Activated CD4-positive, CD25-positive, alpha-beta regulatory T cell treated with anti-CD3 and anti-CD28 coated beads, Interleukin-2, amount 50 U/mL, for 24 hours (primary cell): Measurements from ENCODE around the gene TMEM256.
"Not testable (repeated sequence)": the region's sequence is repeated elsewhere in the genome, so short reads cannot be mapped to it uniquely, and the experiment has no call there.

Experiments used
- ATAC-seq, 2 donors: fragments of 150-1000 bp; cut with Tn5 transposase; one replicate each; pipeline ENCODE4 v1.10.0; 2021; ENCODE audit warnings: mild to moderate bottlenecking in 1 of 2, moderate library complexity in 1 of 2

The TMEM256 gene

DNA sequence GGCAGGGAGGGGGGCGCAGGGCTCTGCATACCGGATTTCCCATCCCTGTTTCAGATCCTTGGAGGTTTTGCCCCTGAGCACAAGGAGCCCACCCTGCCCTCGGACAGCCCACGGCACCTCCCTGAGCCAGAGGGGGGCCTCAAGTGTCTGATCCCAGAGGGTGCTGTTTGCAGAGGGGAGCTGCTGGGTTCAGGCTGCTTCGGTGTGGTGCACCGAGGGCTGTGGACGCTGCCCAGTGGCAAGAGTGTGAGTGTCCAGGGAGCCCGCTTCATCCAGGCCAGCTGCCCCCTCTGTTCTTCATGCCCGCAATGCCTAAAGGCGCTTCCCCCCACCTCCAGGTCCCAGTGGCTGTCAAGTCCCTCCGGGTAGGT is 20.5 kb downstream of the TMEM256 start:
- no peak for ATAC-seq

DNA sequence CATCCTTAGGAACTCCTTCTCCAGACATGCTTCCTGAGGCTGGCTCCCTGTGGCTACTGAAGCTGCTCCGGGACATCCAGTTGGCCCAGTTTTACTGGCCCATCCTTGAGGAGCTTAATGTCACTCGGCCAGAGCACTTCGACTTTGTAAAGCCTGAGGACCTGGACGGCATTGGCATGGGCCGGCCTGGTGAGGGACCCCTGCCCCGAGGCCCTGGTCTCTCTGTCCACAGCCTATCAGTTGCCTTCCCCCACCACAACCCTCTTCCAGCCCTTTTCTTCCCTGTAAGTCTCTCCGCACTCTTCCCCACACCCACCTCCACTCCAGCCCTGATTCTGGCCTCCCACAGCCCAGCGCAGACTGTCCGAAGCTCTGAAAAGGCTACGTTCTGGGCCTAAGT is 21.0 kb downstream of the TMEM256 start:
- ATAC-seq: no peak

DNA sequence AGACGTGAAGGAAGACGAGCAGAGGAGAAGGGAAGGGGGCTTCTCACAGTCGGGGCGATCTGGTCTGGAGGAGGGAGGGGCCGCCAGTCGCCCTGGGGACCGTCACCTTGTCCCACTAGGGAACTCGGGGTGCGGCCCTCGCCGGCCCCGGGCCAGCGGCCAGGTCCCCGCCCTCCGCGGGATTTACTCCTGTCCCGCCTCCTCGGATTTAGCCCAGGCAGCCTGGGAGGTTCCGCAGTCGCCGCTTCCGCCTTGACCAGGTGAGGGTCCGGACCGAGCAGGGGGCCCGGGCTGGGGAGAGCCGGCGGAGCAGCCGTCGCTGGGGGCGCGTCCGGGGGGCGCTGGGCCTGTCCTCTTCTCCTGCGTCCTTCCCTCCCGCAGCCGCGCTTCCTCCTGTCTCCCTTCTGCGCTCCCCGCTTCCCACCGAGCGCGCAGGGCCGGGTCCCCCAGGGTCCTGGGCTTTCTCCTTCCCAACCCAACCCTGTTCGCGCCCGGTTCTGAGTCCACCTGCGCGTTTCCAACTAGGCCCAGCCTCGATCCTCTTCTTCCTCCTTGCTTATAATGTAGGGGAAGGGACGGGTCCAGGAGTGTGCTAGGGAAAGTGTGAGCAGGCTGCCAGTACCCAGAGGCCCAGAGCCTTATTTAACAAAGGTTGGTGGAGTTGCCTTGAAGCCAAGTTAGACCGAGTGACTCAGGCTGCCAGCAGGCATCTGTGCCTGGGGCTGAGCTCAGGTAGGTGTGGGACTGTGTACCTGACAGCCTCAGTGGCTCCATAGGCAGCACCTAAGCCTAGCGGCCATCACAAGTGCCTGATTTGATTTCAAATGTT is 22.8 kb downstream of the TMEM256 start, which contains the start of gene TNK1:
TSS of gene TNK1 (plus strand) at position 235 of the 829 bp plus-strand sequence. CDS start 1,838 bp downstream, outside the sequence.
- no peak for ATAC-seq

DNA sequence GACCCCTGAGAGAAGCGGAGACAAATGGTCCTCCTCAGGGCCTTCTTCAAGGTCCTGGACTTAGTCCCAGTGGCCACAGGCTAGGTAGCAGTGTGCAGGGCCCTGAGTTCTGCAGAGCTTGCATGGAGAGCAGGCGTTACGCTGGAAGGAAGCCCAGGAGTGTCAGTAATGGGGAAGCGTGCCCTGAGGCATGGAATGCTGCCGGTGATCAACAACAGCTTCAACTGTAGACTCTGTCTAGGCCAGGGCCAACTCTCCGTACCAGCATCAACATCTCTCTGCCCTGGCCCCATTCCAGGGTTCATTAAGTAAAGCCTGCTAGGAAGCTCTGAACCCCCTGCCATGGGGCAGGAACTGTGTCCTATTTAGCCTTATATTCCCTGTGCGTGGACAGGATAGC is 23.6 kb downstream of the TMEM256 start:
- ATAC-seq: no peak

DNA sequence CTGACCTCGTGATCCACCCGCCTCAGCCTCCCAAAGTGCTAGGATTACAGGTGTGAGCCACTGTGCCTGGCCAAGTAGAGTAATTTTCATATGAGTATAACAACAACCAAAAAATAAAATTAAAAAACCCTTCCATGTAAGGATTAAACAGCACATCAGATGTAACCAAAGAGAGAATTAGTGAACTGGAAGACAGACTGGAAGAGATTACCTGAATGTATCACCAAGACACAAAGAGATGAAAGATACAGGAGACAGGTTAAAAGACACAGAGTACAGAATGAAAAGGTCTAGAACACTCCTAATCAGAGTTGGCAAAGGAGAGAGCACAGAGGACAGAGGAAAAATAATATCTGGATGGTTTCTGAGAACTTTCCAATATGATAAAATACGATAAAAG is 24.8 kb downstream of the TMEM256 start:
- no peak for ATAC-seq

DNA sequence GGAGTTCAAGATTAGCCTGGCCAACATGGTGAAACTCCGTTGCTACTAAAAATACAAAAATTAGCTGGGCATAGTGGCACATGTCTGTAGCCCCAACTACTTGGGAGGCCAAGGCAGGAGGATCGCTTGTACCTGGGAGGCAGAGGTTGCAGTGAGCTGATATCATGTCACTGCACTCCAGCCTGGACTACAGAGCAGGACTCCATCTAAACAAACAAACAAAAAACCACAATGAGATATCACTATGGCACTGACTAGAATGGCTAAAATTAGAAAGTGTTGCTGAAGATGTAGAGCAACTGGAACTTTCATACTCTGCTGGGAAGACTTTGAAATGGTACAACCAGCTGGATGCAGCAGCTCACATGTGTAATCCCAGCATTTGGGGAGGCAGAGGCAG is 29.5 kb downstream of the TMEM256 start:
- ATAC-seq: no peak

DNA sequence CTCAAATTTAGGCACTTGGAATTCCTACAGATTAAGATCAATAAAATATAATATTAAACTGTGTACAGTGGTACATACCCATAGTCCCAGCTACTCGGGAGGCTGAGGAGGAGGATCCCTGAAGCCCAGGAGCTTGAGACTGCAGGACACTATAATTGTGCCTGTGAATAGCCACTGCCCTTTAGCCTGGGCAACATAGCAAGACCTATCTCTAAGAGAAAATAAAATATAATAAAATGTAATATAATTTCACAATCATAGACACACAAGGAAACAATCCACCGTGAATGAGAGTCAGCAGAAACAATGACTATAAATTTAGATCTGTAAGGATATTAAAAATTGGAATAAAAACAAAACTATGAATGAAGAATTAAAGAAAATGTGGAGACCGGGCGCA is 33.0 kb downstream of the TMEM256 start:
- ATAC-seq: no peak

DNA sequence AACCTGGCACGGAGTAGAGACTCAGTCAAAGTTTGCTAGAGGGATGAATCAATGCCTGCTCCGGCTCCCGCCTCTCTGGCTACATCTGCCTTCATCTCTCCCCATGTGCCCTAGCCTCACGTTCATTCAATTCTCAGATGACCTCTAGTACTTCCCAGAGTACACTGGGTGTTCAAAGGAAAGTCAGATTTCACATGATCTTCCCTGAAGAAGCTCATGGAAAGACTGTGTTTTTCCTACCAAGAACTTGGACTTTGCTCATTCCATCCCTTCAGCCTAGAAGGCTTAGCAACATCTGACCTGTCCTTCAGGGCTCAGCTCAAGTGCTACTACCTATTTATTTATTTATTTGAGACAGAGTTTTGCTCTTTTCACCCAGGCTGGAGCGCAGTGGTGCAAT is 34.1 kb downstream of the TMEM256 start:
- ATAC-seq: no peak

DNA sequence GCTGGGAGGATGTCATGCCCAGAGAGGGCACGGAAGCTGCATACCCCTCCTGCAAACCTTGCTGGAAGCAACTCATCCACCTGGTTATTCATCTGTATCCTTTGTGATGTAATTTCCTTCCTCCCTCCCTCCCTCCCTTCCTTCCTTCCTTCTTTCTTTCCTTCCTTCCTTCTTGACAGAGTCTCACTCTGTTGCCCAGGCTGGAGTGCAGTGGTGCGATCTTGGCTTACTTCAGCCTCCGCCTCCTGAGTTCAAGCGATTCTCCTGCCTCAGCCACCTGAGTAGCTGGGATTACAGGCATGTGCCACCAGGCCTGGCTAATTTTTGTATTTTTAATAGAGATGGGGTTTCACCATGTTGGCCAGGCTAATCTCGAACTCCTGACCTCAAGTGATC is 35.3 kb downstream of the TMEM256 start:
- ATAC-seq: not testable (repeated sequence)

DNA sequence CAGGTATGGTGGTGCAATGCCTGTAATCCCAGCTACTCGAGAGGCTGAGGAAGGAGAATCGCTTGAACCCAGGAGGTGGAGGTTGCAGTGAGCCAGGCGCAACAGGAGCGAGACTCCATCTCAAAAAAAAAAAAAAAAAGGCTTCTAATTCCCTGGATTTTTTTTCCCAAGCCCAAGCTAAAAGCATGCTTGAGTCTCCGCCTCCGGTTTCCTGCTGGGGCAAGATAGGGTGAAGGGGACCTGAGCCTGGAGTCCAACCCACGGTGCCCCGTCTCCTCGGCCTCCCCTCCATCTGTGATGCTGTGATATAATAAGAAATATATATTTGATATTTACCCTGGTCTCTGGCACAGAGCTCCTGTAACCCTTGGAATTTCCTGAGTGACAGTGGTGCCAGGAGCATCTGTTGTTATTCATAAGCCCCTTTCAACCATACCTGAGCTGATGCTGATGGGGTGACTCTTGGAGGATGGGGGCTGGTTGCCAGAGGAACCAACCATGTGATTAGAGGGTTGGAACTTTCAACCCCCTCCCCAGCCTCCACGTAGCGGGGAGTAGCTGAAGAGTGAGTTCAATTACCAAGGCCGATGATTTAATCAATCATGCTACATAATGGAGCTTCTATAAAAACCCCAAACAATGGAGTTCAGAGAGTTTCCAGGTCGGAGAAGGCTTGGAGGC is 35.8 kb downstream of the TMEM256 start:
- ATAC-seq: no peak

DNA sequence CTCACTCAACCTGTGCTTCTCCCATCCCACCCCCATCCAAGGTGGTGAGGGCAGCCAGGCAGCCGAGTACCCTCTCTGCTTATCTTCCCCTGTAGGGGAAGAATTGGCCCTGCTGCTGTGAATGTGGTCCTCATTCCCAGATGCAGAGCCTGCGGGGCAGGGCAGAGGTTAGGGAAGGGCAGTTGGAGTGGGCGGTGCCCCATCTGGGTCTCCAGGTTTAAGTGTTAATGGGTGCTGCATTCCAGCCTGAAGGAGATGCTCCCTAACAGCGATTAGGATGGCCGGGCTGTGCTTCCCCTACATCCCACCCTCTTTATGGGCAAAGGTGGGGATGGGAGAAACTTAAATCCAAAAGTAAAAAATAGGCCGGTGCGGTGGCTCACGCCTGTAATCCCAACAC is 36.8 kb downstream of the TMEM256 start:
- ATAC-seq: no peak

DNA sequence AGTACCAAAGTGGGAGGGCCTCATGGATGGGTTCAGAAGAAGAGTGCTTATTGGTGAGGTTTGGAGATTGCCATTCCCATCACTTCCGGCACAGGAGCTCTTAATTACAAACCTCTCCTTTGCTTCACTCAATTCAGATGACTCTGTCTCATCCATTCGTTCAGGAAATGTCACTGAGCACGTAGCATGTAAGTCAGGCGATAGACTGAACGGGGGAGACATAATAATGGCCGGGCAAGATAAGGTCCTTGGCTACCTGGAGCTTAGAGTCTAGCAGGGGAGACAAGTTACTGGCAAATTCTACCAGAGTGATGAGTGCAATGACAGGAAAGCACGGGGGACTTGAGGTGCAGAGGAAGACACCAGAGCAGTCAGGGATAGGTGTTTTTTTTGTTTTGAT is 37.9 kb downstream of the TMEM256 start:
- ATAC-seq: not testable (repeated sequence)

DNA sequence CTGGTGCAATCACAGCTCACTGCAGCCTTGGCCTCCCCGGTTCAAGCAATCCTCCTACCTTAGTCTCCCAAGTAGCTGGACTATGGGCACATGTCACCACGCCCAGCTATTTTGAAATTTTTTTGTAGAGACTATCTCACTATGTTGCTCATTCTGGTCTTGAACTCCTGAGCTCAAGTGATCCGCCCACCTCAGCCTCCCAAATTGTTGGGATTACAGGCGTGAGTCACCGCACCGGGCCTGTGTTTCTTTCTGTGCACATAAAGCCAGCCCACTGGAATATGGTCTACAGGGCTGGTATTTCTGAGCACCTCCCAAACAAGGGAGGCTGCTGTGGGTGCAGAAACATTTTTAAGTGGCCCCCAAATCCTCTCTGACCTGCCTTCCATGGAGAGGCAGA is 40.6 kb downstream of the TMEM256 start:
- ATAC-seq: no peak

DNA sequence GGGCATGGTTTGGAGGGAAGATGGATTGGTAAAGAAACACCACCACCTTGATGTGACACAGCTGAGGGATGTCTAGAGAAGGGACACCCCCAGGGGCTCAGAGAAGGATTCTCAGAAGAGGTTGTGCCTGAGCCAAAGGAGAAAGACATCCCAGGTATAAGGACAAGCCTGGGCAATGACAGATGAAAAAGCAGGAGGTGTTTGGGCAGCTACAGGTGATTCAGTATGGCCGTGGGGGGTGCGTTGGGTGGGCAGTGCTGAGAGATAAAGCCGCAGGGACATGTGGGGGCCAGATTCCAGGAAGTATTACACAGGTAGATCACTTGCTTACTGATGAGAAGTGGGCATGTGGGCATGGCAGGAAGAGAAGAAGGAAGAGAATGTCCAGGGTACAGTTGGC is 42.0 kb downstream of the TMEM256 start:
- no peak for ATAC-seq

DNA sequence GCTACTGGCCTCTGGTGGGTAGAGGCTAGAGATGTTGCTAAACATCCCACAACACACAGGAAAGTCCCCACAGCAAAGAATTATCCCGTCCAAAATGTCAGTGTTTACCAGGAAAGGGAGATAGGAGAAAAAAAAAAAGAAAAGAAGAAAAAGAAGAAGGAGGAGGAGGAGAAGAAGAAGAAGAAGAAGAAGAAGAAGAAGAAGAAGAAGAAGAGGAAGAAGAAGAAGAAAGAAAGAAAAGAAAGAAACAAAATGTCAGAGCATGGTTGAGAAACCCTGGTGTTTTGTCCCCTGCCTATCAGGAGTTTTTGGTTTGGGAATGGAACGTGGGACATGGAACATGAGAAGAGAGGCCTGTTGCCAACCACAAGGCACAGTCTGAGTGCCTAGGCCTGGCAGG is 46.5 kb downstream of the TMEM256 start:
- no peak for ATAC-seq

DNA sequence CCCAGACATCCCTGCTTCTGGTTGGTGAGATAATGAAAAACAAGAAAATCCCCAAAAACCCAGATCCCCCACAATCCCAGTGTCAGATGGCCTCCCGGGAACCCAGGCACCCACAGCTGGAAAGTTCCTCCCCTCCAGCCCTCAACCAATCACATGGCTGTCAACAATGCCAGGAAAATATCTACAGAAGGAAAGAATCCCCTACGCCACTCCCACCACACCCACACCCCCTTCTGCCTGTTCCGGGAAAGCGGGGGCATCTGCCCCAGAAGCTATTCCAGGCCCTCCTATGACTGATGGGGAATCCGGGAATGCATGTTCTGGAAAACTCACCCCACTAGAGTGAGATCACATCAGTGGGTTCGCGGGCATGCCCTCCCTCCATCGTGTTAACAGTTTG is 47.1 kb downstream of the TMEM256 start:
- ATAC-seq: no peak

DNA sequence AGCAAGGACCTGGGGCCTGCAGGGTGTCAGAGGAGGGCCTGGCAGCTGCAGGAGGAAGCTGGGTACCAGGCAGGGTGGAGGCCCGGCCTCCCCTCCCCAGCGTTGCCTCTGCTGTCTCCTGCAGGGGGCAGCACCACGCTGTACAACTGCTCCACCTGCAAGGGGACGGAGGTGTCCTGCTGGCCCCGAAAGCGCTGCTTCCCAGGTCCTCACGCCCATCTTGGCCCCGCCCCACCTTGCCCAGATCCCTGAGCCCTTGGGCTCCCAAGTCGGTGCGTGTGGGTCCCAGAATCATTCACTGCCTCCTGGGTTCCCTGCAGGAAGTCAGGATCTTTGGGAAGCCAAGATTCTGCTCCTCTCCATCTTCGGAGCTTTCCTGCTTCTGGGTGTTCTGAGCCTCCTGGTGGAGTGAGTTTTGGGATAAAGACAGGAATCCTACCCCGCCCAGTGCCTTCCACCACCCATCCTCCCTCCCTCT is 47.8 kb downstream of the TMEM256 start:
- peak; percentile 64 to 71 for ATAC-seq

DNA sequence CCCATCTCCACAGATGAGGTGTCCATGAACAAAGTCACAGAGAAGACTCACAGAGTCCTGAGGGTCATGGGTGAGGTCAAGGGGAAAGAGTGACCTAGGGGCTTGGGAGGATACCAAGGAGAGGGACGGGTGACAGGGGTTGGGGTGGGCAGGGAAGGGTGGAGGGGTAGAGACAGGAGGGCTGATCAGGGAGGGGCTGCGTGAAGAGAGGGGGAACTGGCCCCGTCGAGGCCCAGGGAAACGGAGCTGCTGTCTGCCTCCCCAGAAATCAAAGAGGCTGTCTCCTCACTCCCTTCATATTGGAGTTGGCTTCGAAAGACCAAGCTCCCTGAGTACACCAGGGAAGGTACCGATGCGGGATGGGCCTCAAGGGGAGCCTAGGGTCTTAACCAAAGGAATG is 48.3 kb downstream of the TMEM256 start:
- ATAC-seq: no peak

DNA sequence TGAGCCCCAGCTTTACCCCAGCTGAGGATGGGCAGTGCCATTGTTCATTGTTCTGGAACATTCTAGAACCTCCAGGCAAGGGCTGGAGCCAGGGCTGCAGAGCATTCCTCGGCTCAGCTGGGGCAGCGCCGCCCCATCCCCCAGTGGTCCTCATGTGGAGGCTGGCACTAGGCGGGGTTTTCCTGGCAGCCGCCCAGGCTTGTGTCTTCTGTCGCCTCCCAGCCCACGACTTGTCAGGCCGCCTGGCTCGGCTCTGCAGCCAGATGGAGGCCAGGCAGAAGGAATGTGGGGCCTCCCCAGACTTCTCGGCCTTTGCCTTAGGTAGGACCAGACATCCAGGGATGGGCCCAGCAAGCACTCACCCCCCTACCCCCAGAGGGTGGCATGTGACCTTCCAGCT is 48.8 kb downstream of the TMEM256 start, which contains the start of gene TMEM95:
TSS of gene TMEM95 (plus strand) at position 104 of the 400 bp plus-strand sequence. CDS start at position 153, 49 bp downstream.
- ATAC-seq: no peak

DNA sequence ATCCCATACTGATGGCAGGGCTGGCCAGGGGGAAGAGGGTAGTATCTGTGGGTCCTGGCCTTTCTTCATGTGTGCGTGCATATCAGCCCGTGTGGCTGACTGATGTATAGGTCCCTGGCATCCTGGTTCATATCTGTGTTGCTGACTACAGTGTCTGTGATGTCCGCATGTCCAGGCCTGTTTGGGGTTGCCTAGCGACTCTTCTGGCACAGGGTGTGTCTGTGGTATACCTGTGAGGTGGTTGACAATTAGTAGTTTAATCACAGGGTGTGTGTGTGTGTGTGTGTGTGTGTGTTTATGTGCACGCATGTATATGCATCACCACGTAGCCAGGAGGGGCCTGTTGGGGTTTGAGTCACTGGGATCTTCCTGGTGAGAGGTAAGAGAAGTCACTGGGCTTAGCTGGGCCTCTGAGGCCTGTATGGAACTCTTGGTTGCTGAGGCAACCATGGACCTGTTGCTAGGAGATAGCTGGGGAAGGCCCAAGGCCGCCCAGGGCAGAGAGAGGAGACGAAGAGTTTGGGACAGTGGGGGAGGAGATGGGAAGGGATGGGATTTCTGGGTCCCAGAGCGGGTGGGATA is 49.5 kb downstream of the TMEM256 start:
- peak in 1 of 2 donors; percentile 5 for ATAC-seq
